Measurements from ENCODE around the gene MMP28.

The MMP28 gene

DNA sequence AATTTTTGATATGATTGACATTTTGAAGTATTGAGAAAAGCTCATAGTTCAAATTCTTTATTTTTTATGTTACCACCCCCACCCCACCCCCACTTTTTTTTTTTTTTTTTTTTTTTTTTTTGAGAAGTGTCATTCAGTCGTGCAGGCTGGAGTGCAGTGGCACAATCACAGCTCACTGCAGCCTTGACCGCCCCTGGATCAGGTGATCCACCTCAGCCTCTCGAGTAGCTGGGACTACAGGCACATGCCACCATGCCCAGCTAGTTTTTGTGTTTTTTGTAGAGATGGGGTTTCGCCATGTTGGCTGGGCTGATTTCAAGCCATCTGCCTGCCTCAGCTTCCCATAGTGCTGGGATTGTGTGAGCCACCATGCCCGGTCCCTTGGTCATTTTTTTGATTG lies 21.3 kb upstream of the MMP28 start:
- peaks cover 98% of the 10 kb centered on the region for H3K79me2 ChIP-seq (ENCODE audit: low read length)
- no peak overlapping the region for H3K4me3 ChIP-seq (ENCODE audit: low read length)
- no peak overlapping the region for H3K4me2 ChIP-seq (ENCODE audit: low read depth, low read length)
- H2AFZ ChIP-seq (ENCODE audit: low read length) = no peak overlapping the region
- no peak overlapping the region for H3K9ac ChIP-seq (ENCODE audit: low read length)
- DNase-seq = no peak
- no peaks in the 10 kb centered on the region for H3K9me3 ChIP-seq (replicated peaks; ENCODE audit: insufficient read depth, low read length)
- no peaks in the 10 kb centered on the region for H3F3A ChIP-seq (ENCODE audit: insufficient read depth, low read length)
- no peaks in the 10 kb centered on the region for H3K27me3 ChIP-seq (replicated peaks; ENCODE audit: insufficient read depth, low read length)
- H4K20me1 ChIP-seq (ENCODE audit: insufficient read depth, low read length) = peaks cover 9% of the 10 kb centered on the region; the same call in 1 of the 2 replicates
- no peak overlapping the region for H3K27ac ChIP-seq (ENCODE audit: low read length)
- no peak for TF ChIP-seq EZH2 (optimal IDR thresholded peaks at IDR 0.05; ENCODE audit: low read depth, low read length)
- no peak for TF ChIP-seq EZH2phosphoT487 (IDR thresholded peaks at IDR 0.05; ENCODE audit: low read length)
- TF ChIP-seq, protein P1, sequence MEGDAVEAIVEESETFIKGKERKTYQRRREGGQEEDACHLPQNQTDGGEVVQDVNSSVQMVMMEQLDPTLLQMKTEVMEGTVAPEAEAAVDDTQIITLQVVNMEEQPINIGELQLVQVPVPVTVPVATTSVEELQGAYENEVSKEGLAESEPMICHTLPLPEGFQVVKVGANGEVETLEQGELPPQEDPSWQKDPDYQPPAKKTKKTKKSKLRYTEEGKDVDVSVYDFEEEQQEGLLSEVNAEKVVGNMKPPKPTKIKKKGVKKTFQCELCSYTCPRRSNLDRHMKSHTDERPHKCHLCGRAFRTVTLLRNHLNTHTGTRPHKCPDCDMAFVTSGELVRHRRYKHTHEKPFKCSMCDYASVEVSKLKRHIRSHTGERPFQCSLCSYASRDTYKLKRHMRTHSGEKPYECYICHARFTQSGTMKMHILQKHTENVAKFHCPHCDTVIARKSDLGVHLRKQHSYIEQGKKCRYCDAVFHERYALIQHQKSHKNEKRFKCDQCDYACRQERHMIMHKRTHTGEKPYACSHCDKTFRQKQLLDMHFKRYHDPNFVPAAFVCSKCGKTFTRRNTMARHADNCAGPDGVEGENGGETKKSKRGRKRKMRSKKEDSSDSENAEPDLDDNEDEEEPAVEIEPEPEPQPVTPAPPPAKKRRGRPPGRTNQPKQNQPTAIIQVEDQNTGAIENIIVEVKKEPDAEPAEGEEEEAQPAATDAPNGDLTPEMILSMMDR (IDR thresholded peaks at IDR 0.05; ENCODE audit: low read length) = no peak
- H3K9me2 ChIP-seq (replicated peaks; ENCODE audit: insufficient read depth, low read length) = no peaks in the 10 kb centered on the region
- H3K4me1 ChIP-seq (ENCODE audit: low read length) = no peaks in the 10 kb centered on the region
- H3K36me3 ChIP-seq (replicated peaks; ENCODE audit: insufficient read depth, low read length) = peaks cover 20% of the 10 kb centered on the region; the same call in 1 of the 2 replicates

DNA sequence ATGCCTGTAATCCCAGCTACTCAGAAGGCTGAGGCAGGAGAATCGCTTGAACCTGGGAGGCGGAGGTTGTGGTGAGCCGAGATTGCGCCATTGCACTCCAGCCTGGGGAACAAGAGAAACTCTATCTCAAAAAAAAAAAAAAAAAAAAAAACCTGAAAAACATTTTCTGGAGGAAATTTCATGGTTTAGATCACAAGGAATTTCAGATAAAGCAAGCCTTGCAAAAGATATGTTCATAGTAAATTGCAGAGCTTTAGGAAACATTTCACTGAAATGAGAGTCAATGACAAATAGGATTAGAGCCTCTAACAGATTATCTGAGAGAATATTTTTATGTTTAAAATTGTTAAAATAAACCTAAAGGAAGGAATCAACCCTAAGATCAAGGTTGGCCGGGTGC lies 17.0 kb upstream of the MMP28 start:
- Histone ChIP-seq H3K27ac (ENCODE audit: low read length) (no peak overlapping the region), H3K9me2 (replicated peaks; ENCODE audit: insufficient read depth, low read length) (no peaks in the 10 kb centered on the region), H3K4me1 (ENCODE audit: low read length) (peaks cover 11% of the 10 kb centered on the region), H3F3A (ENCODE audit: insufficient read depth, low read length) (0 out of 2 replicates have a peak, but pooled peaks cover 3% of the 10 kb centered on the region), H3K79me2 (ENCODE audit: low read length) (peaks cover 82% of the 10 kb centered on the region), H2AFZ (ENCODE audit: low read length) (no peak overlapping the region), H3K4me3 (ENCODE audit: low read length) (no peak overlapping the region), H3K9ac (ENCODE audit: low read length) (no peak overlapping the region), H4K20me1 (ENCODE audit: insufficient read depth, low read length) (peaks cover 15% of the 10 kb centered on the region; the same call in 1 of the 2 replicates), H3K27me3 (replicated peaks; ENCODE audit: insufficient read depth, low read length) (no peaks in the 10 kb centered on the region), H3K9me3 (replicated peaks; ENCODE audit: insufficient read depth, low read length) (no peaks in the 10 kb centered on the region), H3K4me2 (ENCODE audit: low read depth, low read length) (no peak overlapping the region), H3K36me3 (replicated peaks; ENCODE audit: insufficient read depth, low read length) (no peaks in the 10 kb centered on the region)
- TF ChIP-seq EZH2 (optimal IDR thresholded peaks at IDR 0.05; ENCODE audit: low read depth, low read length) = no peak
- no peak for TF ChIP-seq EZH2phosphoT487 (IDR thresholded peaks at IDR 0.05; ENCODE audit: low read length)
- TF ChIP-seq, protein P1 (IDR thresholded peaks at IDR 0.05; ENCODE audit: low read length) = no peak
- no peak for DNase-seq

DNA sequence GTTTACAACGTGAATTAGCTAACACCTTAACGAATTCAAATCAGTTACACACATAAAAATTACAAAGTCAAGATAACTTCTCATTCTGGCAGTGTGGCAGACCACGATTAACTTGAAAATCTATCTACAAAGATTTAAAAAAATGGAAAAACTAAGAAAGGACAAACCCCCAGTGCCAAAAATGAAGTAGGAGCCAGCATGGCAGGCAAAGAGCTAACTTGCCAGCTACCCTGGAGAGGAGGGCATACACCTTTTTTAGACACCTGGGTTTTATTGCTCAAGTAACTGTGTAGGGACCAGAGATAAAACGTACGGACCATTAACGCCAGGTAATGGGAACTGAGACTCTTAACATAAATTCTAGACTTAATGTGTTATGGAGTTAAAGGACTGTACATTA lies 16.3 kb upstream of the MMP28 start:
- Histone ChIP-seq H3K79me2 (ENCODE audit: low read length) (peaks cover 75% of the 10 kb centered on the region), H2AFZ (ENCODE audit: low read length) (no peak overlapping the region), H3K9me2 (replicated peaks; ENCODE audit: insufficient read depth, low read length) (no peaks in the 10 kb centered on the region), H3K9ac (ENCODE audit: low read length) (no peak overlapping the region), H3F3A (ENCODE audit: insufficient read depth, low read length) (0 out of 2 replicates have a peak, but pooled peaks cover 3% of the 10 kb centered on the region), H3K4me1 (ENCODE audit: low read length) (peaks cover 11% of the 10 kb centered on the region), H3K4me2 (ENCODE audit: low read depth, low read length) (no peak overlapping the region), H3K9me3 (replicated peaks; ENCODE audit: insufficient read depth, low read length) (no peaks in the 10 kb centered on the region), H3K27me3 (replicated peaks; ENCODE audit: insufficient read depth, low read length) (no peaks in the 10 kb centered on the region), H4K20me1 (ENCODE audit: insufficient read depth, low read length) (peaks cover 15% of the 10 kb centered on the region; the same call in 1 of the 2 replicates), H3K36me3 (replicated peaks; ENCODE audit: insufficient read depth, low read length) (no peaks in the 10 kb centered on the region), H3K27ac (ENCODE audit: low read length) (no peak overlapping the region), H3K4me3 (ENCODE audit: low read length) (no peak overlapping the region)
- DNase-seq = no peak
- TF ChIP-seq, protein P1 (IDR thresholded peaks at IDR 0.05; ENCODE audit: low read length) = no peak
- TF ChIP-seq EZH2phosphoT487 (IDR thresholded peaks at IDR 0.05; ENCODE audit: low read length) = no peak
- TF ChIP-seq EZH2 (optimal IDR thresholded peaks at IDR 0.05; ENCODE audit: low read depth, low read length) = no peak
